MG63 (cell line): Measurements from ENCODE around the gene SIAE. TPM values are rescaled to one million over a fixed set of nuclear protein-coding genes. Genes with fewer than 3 reads are reported as not detected.

Experiments
- DNase-seq: peaks from one replicate; pipeline ENCODE4 v3.0.0-alpha.2; 2020
- H3K27me3 ChIP-seq: fragments of 250-450 bp; sonication (Bioruptor Pico); 2 replicates; pipeline ENCODE4 v1.5.1; 2020; ENCODE audit warnings: mild to moderate bottlenecking, moderate library complexity
- H3K36me3 ChIP-seq: fragments of 250-450 bp; sonication (Bioruptor Pico); 2 replicates; pipeline ENCODE4 v1.5.1; 2020; ENCODE audit warnings: mild to moderate bottlenecking, moderate library complexity
- H3K4me3 ChIP-seq: fragments of 250-450 bp; sonication (Bioruptor Pico); 2 replicates; pipeline ENCODE4 v1.5.1; 2020; ENCODE audit warnings: mild to moderate bottlenecking, moderate library complexity
- H3K9me3 ChIP-seq: fragments of 250-450 bp; sonication (Bioruptor Pico); 2 replicates; pipeline ENCODE4 v1.5.1; 2020; ENCODE audit warnings: mild to moderate bottlenecking, moderate library complexity
- total RNA-seq: library from RNA; depleted of rRNA; stranded (reverse); fragments of >200 nt; shearing (Covaris generic); gene quantifications from 2 replicates; pipeline ENCODE4 v1.2.3, GENCODE V29; 2014; ENCODE audit warnings: low replicate concordance

The SIAE gene
- total RNA-seq, 1 experiment from 2014 or later: 4.6 TPM

DNA sequence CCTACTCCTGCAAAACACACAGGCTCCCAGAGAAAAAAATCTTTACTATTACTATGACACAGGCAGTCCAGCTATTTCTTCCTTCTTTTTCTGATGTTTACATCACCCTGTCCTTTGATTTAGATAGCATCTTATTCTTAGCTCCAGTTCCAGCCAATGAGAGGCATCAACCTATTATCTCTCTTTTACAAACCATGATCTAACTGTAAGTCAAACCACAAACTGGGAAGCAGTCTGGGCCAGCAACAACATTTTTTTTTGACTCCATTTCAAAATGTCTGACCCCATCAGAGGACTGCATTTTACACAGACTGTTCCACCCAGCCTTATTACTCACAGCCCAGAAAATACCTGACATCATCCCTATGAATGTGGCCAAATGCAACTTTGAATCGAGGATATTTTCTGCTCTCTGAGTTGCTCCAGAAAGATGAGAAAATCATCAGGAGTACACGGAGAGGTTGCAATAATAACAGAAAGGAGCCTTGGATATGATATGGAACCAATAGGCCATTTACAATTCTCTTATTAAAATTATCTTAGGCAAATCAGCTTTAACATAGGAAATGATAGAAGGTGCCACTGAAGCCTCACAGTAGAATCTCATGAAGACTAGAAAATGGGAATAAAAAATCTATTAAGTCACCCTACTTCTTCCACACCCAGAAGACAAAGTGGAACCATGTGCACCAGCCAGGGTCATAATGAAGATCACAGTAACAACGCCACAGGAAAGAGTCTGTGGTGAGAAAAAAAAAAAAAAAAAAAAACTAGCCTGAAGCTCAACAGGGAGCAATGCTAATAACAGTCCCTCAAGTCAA, 29.7 kb downstream of the SIAE start:
- Histone ChIP-seq H3K36me3 (no peaks in the 10 kb centered on the region), H3K27me3 (no peaks in the 10 kb centered on the region), H3K4me3 (no peak overlapping the region), H3K9me3 (no peaks in the 10 kb centered on the region)
- DNase-seq: peak; percentile 55

DNA sequence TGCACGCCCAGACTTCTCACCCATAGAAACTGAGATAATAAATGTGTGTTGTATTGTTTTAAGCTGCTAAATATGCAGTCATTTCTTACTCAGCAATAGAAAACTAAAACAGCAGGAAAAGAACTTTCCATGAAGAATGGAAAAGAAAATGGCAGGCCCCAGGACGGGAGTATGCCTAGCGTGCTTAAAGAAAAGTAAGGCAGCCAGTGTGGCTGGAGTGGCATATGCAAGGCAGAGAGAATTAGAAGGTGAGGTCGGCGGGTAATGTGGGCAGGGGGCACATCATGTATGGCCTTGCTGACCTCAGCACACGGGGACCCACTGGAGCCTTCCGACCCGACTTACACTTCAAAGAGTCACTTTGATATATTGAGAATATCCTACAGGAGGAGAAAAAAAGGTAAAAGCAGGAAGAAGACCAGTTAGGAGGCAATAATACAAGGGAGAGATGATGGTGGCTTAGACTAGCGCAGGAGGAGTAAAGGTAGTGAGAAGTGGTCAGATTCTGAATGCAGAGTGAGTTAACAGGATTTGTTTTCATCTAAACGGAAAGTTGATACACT, 30.4 kb downstream of the SIAE start:
- Histone ChIP-seq H3K27me3 (no peaks in the 10 kb centered on the region), H3K36me3 (no peaks in the 10 kb centered on the region; the same call in 1 of the 2 replicates), H3K4me3 (no peak overlapping the region), H3K9me3 (no peaks in the 10 kb centered on the region)
- DNase-seq: no peak

DNA sequence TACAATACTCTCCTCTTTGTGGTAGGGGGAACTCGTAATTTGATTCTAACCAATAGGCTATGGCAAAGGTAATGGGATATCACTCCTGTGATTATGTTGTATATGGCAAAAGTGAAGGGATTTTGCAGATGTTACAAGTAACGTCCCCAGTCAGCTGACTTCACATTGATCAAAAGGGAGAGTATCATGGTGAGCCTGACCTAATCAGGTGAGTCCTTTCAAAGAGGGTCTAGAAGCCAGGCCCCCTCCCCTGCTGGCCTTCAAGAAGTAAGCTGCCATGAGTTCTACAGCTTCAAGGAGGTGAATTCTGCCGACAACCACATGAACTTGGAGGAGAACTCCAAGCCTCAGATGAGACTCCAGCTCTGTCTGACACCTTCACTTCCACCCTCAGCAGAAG, 30.9 kb downstream of the SIAE start:
- Histone ChIP-seq H3K4me3 (no peak overlapping the region), H3K27me3 (no peaks in the 10 kb centered on the region), H3K36me3 (peaks cover 3% of the 10 kb centered on the region; the same call in 1 of the 2 replicates), H3K9me3 (no peaks in the 10 kb centered on the region)
- no peak for DNase-seq

GRCh38 chr11:124640666-124641065, 32.9 kb downstream of the SIAE start:
- H3K36me3 ChIP-seq: peaks cover 12% of the 10 kb centered on the region
- H3K4me3 ChIP-seq: no peak overlapping the region
- no peaks in the 10 kb centered on the region for H3K9me3 ChIP-seq
- DNase-seq: no peak
- no peaks in the 10 kb centered on the region for H3K27me3 ChIP-seq

GRCh38 chr11:124639186-124639585, 34.4 kb downstream of the SIAE start:
- Histone ChIP-seq H3K4me3 (no peak overlapping the region), H3K9me3 (no peaks in the 10 kb centered on the region), H3K36me3 (peaks cover 21% of the 10 kb centered on the region), H3K27me3 (no peaks in the 10 kb centered on the region)
- DNase-seq: no peak

- H3K27me3 ChIP-seq: no peaks in the 10 kb centered on the region
- no peak for DNase-seq
- peaks cover 27% of the 10 kb centered on the region for H3K36me3 ChIP-seq
- H3K9me3 ChIP-seq: no peaks in the 10 kb centered on the region
- no peak overlapping the region for H3K4me3 ChIP-seq
Measured at GRCh38 chr11:124638500-124638899, 35.0 kb downstream of the SIAE start.

DNA sequence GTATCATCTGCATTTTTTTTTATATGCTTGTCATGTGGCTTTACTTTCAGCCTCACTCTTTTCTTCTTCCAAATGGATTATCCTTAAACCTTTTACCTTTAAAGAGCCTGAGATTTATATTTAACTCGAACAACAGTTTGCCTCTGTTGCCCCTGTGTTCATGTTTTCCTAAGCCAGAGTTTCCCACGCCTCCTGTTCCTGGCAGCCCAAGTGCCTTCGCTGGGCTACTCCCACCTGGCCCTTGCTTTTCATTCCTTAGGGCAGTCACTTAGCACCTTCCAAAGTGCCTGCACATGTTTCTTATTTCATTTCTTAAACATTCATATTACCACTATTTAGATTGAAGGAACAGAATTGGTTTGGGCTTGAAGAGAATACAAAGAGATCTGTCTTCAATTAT, 37.6 kb downstream of the SIAE start:
- no peak overlapping the region for H3K4me3 ChIP-seq
- H3K9me3 ChIP-seq: no peaks in the 10 kb centered on the region
- H3K36me3 ChIP-seq: peaks cover 51% of the 10 kb centered on the region
- no peaks in the 10 kb centered on the region for H3K27me3 ChIP-seq
- no peak for DNase-seq

- no peaks in the 10 kb centered on the region for H3K27me3 ChIP-seq
- no peak overlapping the region for H3K4me3 ChIP-seq
- no peak for DNase-seq
- H3K36me3 ChIP-seq: peaks cover 57% of the 10 kb centered on the region
- no peaks in the 10 kb centered on the region for H3K9me3 ChIP-seq
Measured at GRCh38 chr11:124633355-124633754, 40.2 kb downstream of the SIAE start.

GRCh38 chr11:124629961-124630360, 43.6 kb downstream of the SIAE start:
- Histone ChIP-seq H3K27me3 (no peaks in the 10 kb centered on the region), H3K36me3 (peaks cover 71% of the 10 kb centered on the region), H3K9me3 (no peaks in the 10 kb centered on the region), H3K4me3 (no peak overlapping the region)
- DNase-seq: no peak

- peaks cover 57% of the 10 kb centered on the region for H3K36me3 ChIP-seq
- no peak for DNase-seq
- no peaks in the 10 kb centered on the region for H3K9me3 ChIP-seq
- no peaks in the 10 kb centered on the region for H3K27me3 ChIP-seq
- no peak overlapping the region for H3K4me3 ChIP-seq
Measured at GRCh38 chr11:124627546-124627945, 46.0 kb downstream of the SIAE start.

DNA sequence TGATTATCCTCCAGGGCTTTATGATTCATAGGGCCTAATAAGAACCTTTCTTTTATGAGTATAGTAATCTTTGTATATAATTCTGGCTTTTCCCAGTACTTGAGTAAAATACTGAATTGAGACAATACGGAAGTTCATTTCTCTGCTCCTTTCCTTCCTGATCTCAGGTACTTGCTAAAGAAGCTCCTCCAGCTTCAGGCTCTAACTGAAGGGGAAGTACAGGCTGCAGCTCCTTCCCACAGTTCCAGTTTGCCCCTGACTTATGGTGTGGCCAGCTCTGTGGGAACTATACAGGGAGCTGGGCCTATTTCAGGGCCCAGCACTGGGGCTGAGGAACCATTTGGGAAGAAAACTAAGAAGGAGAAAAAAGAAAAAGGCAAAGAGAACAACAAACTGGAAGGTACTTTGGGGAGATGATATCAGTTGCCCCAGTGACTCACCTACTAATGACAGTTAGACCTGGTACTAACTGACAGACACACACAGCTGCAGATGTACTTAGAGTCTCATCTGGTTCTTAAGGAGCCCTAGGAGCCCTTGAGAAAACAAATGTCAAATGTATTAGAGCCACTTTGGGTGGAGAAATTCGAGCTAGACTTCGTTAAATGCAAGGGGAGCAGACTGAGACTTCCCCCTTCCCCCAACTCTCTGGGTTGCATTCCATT, 47.9 kb downstream of the SIAE start:
- Histone ChIP-seq H3K4me3 (no peak overlapping the region), H3K36me3 (peaks cover 39% of the 10 kb centered on the region), H3K9me3 (no peaks in the 10 kb centered on the region), H3K27me3 (0 out of 2 replicates have a peak, but pooled peaks cover 1% of the 10 kb centered on the region)
- DNase-seq: no peak

GRCh38 chr11:124623861-124624525, 49.5 kb downstream of the SIAE start:
- no peak for DNase-seq
- H3K4me3 ChIP-seq: peak overlapping the region; percentile 86

GRCh38 chr11:124622531-124623451, 50.7 kb downstream of the SIAE start, which contains the start of gene TBRG1:
Gene TBRG1 (plus strand): TSS chr11:124622864. CDS start chr11:124623084, 220 bp downstream.
- 0 out of 2 replicates have a peak, but pooled peaks cover 3% of the 10 kb centered on the region for H3K27me3 ChIP-seq
- peak within 1 kb of the TSS; percentile 86 for H3K4me3 ChIP-seq
- H3K36me3 ChIP-seq: peaks cover 32% of the 10 kb centered on the region
- H3K9me3 ChIP-seq: no peaks in the 10 kb centered on the region
- DNase-seq: peak; percentile 90

More at GRCh38 chr11:124623861-124624525, 49.5 kb downstream of the SIAE start:
- H3K9me3 ChIP-seq: no peaks in the 10 kb centered on the region
- H3K27me3 ChIP-seq: 0 out of 2 replicates have a peak, but pooled peaks cover 3% of the 10 kb centered on the region
- H3K36me3 ChIP-seq: peaks cover 36% of the 10 kb centered on the region

DNA sequence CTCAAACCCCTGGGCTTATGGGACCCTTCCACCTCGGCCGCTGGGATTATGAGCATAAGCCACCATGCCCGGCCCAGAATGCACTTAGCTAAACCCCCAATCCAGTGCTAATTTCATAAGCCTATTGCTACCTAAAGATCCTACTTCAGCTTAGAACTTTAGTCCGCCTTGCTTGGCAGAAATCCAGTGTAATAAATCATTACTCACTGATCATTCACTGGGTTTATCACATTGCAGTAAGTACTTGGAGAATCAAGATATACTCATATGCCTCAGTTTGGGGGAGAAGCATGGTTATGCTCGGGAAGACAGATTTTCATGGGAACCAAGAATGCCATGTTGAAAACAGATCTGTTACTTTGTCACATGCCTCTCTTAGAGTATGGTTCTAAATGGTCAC, 54.7 kb downstream of the SIAE start:
- H3K4me3 ChIP-seq: no peak overlapping the region
- no peaks in the 10 kb centered on the region for H3K9me3 ChIP-seq
- 0 out of 2 replicates have a peak, but pooled peaks cover 5% of the 10 kb centered on the region for H3K27me3 ChIP-seq
- no peaks in the 10 kb centered on the region; the same call in 1 of the 2 replicates for H3K36me3 ChIP-seq
- DNase-seq: no peak

DNA sequence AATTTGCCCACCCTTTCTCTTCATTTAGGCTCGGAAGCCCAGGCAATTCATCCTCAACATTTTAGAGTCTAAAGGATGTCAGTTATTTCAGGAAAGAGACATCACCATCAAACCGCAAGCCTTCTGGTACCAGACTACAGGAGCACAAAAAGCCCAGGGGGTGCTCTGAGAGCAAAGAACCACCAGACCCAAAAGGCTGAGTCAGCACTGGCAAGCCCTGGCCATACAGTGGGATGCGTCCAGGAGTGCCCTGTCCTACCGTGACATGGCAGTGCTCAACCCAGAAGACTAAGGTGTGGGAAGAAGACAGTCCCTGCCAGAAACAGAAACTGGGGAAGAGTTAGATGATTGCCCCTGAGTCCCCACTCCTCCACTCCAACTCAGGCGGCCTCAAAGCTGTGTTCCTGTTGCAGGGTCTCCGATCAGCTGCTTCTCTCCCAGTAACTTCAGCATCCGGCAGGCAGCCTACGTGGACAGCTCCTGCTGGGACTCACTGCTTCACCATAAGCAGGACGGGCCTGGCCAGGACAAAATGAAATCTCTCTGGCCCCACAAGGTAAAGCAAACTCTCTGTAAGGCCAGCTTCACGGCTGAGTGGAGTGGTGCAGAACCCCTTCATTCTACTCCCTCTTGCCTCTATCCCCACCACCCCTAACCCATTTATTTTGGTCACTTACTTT, 60.8 kb downstream of the SIAE start:
- H3K4me3 ChIP-seq: no peak overlapping the region
- no peak for DNase-seq
- H3K36me3 ChIP-seq: no peaks in the 10 kb centered on the region
- no peaks in the 10 kb centered on the region for H3K9me3 ChIP-seq
- H3K27me3 ChIP-seq: 0 out of 2 replicates have a peak, but pooled peaks cover 2% of the 10 kb centered on the region
